Measurements from ENCODE around the gene CYTH1.
"Not testable (repeated sequence)": the region's sequence is repeated elsewhere in the genome, so short reads cannot be mapped to it uniquely, and the experiment has no call there.

CYTH1 gene

GRCh38 chr17:78676412-78677302, 105.4 kb downstream of the CYTH1 start:
- Mint-ChIP-seq H3K9me3 (no peaks in the 10 kb centered on the region), H3K36me3 (peaks cover 29% of the 10 kb centered on the region), H3K4me3 (no peak overlapping the region), H3K27ac (no peak overlapping the region), H3K27me3 (no peaks in the 10 kb centered on the region), H3K4me1 (peaks cover 5% of the 10 kb centered on the region)
- no peak for ATAC-seq (ENCODE audit: low read depth)
- DNase-seq (ENCODE audit: low spot score in 2 of 2) = no peak

GRCh38 chr17:78675836-78676235, 106.2 kb downstream of the CYTH1 start:
- no peaks in the 10 kb centered on the region for H3K9me3 Mint-ChIP-seq
- H3K27ac Mint-ChIP-seq = no peak overlapping the region
- peaks cover 28% of the 10 kb centered on the region for H3K36me3 Mint-ChIP-seq
- DNase-seq (ENCODE audit: low spot score in 2 of 2) = no peak
- no peak for ATAC-seq (ENCODE audit: low read depth)
- H3K4me1 Mint-ChIP-seq = peaks cover 7% of the 10 kb centered on the region
- H3K4me3 Mint-ChIP-seq = no peak overlapping the region
- no peaks in the 10 kb centered on the region for H3K27me3 Mint-ChIP-seq

- no peaks in the 10 kb centered on the region for H3K9me3 Mint-ChIP-seq
- H3K36me3 Mint-ChIP-seq = peaks cover 31% of the 10 kb centered on the region
- H3K27ac Mint-ChIP-seq = no peak overlapping the region
- H3K4me3 Mint-ChIP-seq = no peak overlapping the region
- ATAC-seq (ENCODE audit: low read depth) = no peak
- peaks cover 7% of the 10 kb centered on the region for H3K4me1 Mint-ChIP-seq
- no peak for DNase-seq (ENCODE audit: low spot score in 2 of 2)
- no peaks in the 10 kb centered on the region for H3K27me3 Mint-ChIP-seq
Observed at GRCh38 chr17:78675316-78675616, 106.8 kb downstream of the CYTH1 start.

GRCh38 chr17:78674595-78675315, 107.3 kb downstream of the CYTH1 start:
- Mint-ChIP-seq H3K36me3 (peaks cover 31% of the 10 kb centered on the region), H3K27me3 (no peaks in the 10 kb centered on the region), H3K9me3 (no peaks in the 10 kb centered on the region), H3K4me1 (peaks cover 7% of the 10 kb centered on the region), H3K4me3 (no peak overlapping the region), H3K27ac (no peak overlapping the region)
- DNase-seq (ENCODE audit: low spot score in 2 of 2) (no peak), ATAC-seq (ENCODE audit: low read depth) (no peak)

- H3K9me3 Mint-ChIP-seq = no peaks in the 10 kb centered on the region
- no peak overlapping the region for H3K27ac Mint-ChIP-seq
- H3K4me1 Mint-ChIP-seq = peaks cover 9% of the 10 kb centered on the region
- no peaks in the 10 kb centered on the region for H3K27me3 Mint-ChIP-seq
- DNase-seq (ENCODE audit: low spot score in 2 of 2) (no peak), ATAC-seq (ENCODE audit: low read depth) (no peak)
- H3K36me3 Mint-ChIP-seq = peaks cover 30% of the 10 kb centered on the region
- H3K4me3 Mint-ChIP-seq = no peak overlapping the region
Observed at GRCh38 chr17:78674156-78674555, 107.9 kb downstream of the CYTH1 start.

- H3K4me1 Mint-ChIP-seq = peaks cover 9% of the 10 kb centered on the region
- no peak overlapping the region for H3K4me3 Mint-ChIP-seq
- peak overlapping the region; percentile 19 for H3K27ac Mint-ChIP-seq
- H3K27me3 Mint-ChIP-seq = no peaks in the 10 kb centered on the region
- H3K36me3 Mint-ChIP-seq = peaks cover 25% of the 10 kb centered on the region
- no peak for ATAC-seq (ENCODE audit: low read depth)
- DNase-seq (ENCODE audit: low spot score in 2 of 2) = no peak
- no peaks in the 10 kb centered on the region for H3K9me3 Mint-ChIP-seq
Observed at GRCh38 chr17:78673395-78673794, 108.7 kb downstream of the CYTH1 start.

GRCh38 chr17:78672871-78673371, 109.2 kb downstream of the CYTH1 start:
- Mint-ChIP-seq H3K27ac (peak overlapping the region; percentile 19), H3K4me3 (no peak overlapping the region), H3K9me3 (no peaks in the 10 kb centered on the region), H3K4me1 (peaks cover 9% of the 10 kb centered on the region), H3K27me3 (no peaks in the 10 kb centered on the region), H3K36me3 (peaks cover 21% of the 10 kb centered on the region)
- DNase-seq (ENCODE audit: low spot score in 2 of 2) = no peak
- ATAC-seq (ENCODE audit: low read depth) = no peak

- Mint-ChIP-seq H3K4me1 (peaks cover 9% of the 10 kb centered on the region), H3K36me3 (peaks cover 20% of the 10 kb centered on the region), H3K4me3 (no peak overlapping the region), H3K9me3 (no peaks in the 10 kb centered on the region), H3K27ac (peak overlapping the region; percentile 19), H3K27me3 (no peaks in the 10 kb centered on the region)
- no peak for ATAC-seq (ENCODE audit: low read depth)
- no peak for DNase-seq (ENCODE audit: low spot score in 2 of 2)
Observed at GRCh38 chr17:78672005-78672404, 110.1 kb downstream of the CYTH1 start.

GRCh38 chr17:78671726-78672001, 110.4 kb downstream of the CYTH1 start:
- peaks cover 20% of the 10 kb centered on the region for H3K36me3 Mint-ChIP-seq
- not testable (repeated sequence) for DNase-seq (ENCODE audit: low spot score in 2 of 2); H3K9me3 Mint-ChIP-seq; H3K4me3 Mint-ChIP-seq; H3K27me3 Mint-ChIP-seq; H3K27ac Mint-ChIP-seq; ATAC-seq (ENCODE audit: low read depth); H3K4me1 Mint-ChIP-seq

- no peaks in the 10 kb centered on the region for H3K27me3 Mint-ChIP-seq
- H3K9me3 Mint-ChIP-seq = no peaks in the 10 kb centered on the region
- no peak overlapping the region for H3K4me3 Mint-ChIP-seq
- peaks cover 14% of the 10 kb centered on the region for H3K4me1 Mint-ChIP-seq
- H3K27ac Mint-ChIP-seq = peak overlapping the region; percentile 76
- no peak for ATAC-seq (ENCODE audit: low read depth)
- DNase-seq (ENCODE audit: low spot score in 2 of 2) = no peak
- peaks cover 20% of the 10 kb centered on the region for H3K36me3 Mint-ChIP-seq
Observed at GRCh38 chr17:78670850-78671725, 111.0 kb downstream of the CYTH1 start.

- Mint-ChIP-seq H3K4me3 (no peak overlapping the region), H3K4me1 (peaks cover 21% of the 10 kb centered on the region), H3K9me3 (no peaks in the 10 kb centered on the region), H3K27ac (peak overlapping the region; percentile 76), H3K36me3 (peaks cover 18% of the 10 kb centered on the region), H3K27me3 (no peaks in the 10 kb centered on the region)
- ATAC-seq (ENCODE audit: low read depth) = no peak
- DNase-seq (ENCODE audit: low spot score in 2 of 2) = no peak
Observed at GRCh38 chr17:78669975-78670518, 112.0 kb downstream of the CYTH1 start.

- ATAC-seq (ENCODE audit: low read depth) (no peak), DNase-seq (ENCODE audit: low spot score in 2 of 2) (no peak)
- Mint-ChIP-seq H3K9me3 (no peaks in the 10 kb centered on the region), H3K4me3 (no peak overlapping the region), H3K27ac (peak overlapping the region; percentile 42), H3K4me1 (peaks cover 21% of the 10 kb centered on the region), H3K36me3 (peaks cover 18% of the 10 kb centered on the region), H3K27me3 (no peaks in the 10 kb centered on the region)
Observed at GRCh38 chr17:78669256-78669974, 112.7 kb downstream of the CYTH1 start.

GRCh38 chr17:78668847-78669246, 113.2 kb downstream of the CYTH1 start:
- Mint-ChIP-seq H3K27ac (peak overlapping the region; percentile 42), H3K4me1 (peaks cover 21% of the 10 kb centered on the region), H3K4me3 (no peak overlapping the region), H3K27me3 (no peaks in the 10 kb centered on the region), H3K36me3 (peaks cover 18% of the 10 kb centered on the region), H3K9me3 (no peaks in the 10 kb centered on the region)
- no peak for DNase-seq (ENCODE audit: low spot score in 2 of 2)
- ATAC-seq (ENCODE audit: low read depth) = no peak
